AG09319 (cell line): ENCODE measurements around the gene FAM200C.

Experiments used
- DNase-seq: peaks from one replicate; pipeline ENCODE4 v3.0.0-alpha.2; 2010; ENCODE audit warnings: low read depth; ENCODE audit errors: extremely low read depth
- CTCF ChIP-seq: IDR thresholded peaks from 2 replicates; pipeline ENCODE4 v1.5.1; 2011; ENCODE audit warnings: low read depth, mild to moderate bottlenecking, inconsistent platforms, low read length, moderate library complexity

The FAM200C gene

DNA sequence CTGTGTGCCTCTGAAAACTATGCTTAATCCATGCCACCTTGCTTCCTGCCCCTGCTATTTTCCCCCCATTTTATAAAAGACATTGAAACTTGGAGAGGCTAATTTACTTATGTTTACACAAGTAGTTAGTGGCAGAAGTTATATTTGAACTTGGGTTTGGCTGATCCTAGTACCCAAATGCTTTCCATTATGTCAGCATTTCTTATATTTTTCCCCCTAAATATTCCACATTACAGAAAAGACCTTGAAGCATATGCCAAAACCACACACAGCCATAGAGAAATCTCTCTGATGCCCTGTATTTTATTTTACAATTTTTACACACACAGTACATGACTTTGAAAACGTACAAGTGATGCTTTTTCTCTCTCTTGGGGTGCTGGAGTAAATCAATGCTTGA is 40.6 kb downstream of the FAM200C start:
- TF ChIP-seq CTCF = no peak
- DNase-seq = no peak

GRCh38 chr5:160357861-160358411 is 41.9 kb downstream of the FAM200C start:
- DNase-seq = no peak

DNA sequence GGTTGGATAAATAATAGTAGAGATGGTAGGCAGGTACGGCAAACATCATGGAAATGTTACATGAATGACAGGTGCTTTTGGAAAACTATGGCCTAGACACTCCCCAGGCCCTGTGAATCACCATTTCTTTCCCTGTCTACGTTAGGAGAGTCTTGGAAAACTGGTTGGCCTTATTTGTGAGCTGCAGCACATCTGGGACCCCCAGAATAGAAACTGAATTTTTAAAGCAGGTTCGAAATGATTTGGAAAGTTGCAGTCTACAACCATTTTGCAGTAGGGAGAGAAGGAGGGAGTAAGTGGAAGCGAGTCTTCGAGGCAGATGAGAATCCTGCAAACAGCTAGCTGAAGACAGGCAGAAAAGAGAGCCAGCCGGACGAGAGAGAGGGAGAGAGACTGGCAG is 42.5 kb downstream of the FAM200C start:
- TF ChIP-seq CTCF = no peak

More at GRCh38 chr5:160357861-160358411, 41.9 kb downstream of the FAM200C start:
- no peak for TF ChIP-seq CTCF

DNA sequence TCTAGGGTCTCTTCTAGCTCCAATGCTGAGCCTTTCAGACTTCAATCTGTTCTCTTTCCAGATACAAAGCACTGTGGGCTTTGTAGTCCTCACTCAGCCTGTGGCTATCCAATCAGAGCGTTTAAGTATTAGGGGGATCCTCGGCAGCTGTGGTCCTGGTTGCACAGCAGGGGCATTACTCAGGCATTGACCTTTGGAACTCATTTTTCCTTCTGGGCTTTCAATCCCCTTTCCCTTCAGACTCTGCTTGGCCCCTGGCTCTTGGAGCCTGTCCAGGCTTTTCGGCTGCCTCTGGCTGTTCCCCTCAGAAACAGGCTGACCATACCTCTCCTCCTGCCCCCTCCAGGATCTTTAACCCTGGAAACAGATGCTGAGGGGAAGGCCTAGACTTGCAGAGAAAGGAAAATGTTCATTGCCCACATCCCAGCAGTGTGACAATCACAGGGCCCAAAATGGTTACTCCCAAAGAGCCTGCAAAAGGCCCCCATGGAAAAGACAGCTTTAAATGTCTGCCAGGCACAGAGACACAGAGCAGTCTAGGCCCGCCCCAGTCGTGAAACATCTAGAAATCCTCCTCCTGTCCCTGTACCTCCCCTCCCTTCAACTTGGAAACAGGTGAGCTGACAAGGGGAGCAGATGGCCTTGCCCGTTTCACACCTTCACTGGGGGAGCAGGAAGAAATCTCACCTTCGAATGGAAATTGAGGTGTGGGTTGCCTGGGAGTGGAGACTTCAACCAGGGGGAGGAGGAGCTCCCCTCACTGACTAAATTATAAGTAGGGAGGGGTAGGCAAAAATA is 43.1 kb downstream of the FAM200C start:
- DNase-seq = no peak
- no peak for TF ChIP-seq CTCF

More for the DNA sequence above, 42.5 kb downstream of the FAM200C start:
- no peak for DNase-seq

- DNase-seq = no peak
- no peak for TF ChIP-seq CTCF
These were observed 45.2 kb downstream of the FAM200C start for GRCh38 chr5:160354666-160355065.

DNA sequence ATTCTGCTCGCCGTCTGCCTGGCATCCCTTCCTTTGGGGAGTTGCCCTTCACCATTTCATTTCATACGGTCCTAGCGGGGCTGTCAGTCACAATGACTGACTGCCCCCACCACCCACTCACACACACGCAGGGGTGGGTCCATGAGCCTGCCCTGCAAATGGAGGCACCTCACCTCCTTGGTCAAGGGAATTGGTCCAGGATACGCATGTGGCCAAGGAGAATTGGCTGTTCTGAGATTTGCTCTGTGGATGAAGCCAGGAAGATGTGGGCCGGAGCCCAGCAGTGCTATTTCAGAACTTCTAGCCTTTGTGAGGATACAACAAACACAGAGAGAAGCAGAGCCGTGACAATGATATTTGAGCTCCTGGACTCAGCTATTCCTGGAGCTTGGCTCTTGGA is 46.5 kb downstream of the FAM200C start:
- DNase-seq = no peak
- TF ChIP-seq CTCF = no peak

GRCh38 chr5:160352308-160352707 is 47.5 kb downstream of the FAM200C start:
- no peak for DNase-seq
- TF ChIP-seq CTCF = no peak
